Measurements from ENCODE around the gene MAPKAPK3. TPM values are rescaled to one million over a fixed set of nuclear protein-coding genes. Genes with fewer than 3 reads are reported as not detected.

MAPKAPK3 gene
- total and polyA plus RNA-seq, 2 experiments from 2014 or later, result 40.5 to 43.1 TPM

GRCh38 chr3:50656417-50657195 is 39.7 kb downstream of the MAPKAPK3 start:
- no peaks in the 10 kb centered on the region for H3K9me2 ChIP-seq (replicated peaks; ENCODE audit: insufficient read depth)
- H3K79me2 ChIP-seq, result no peaks in the 10 kb centered on the region
- no peaks in the 10 kb centered on the region for H3K27me3 ChIP-seq
- H3K4me1 ChIP-seq (ENCODE audit: insufficient read depth), result no peaks in the 10 kb centered on the region
- no peak overlapping the region for H2AFZ ChIP-seq
- H3K4me3 ChIP-seq, result no peak overlapping the region
- H4K20me1 ChIP-seq (ENCODE audit: insufficient read depth, poor library complexity, severe bottlenecking), result no peaks in the 10 kb centered on the region
- no peak for TF ChIP-seq EZH2 (IDR thresholded peaks at IDR 0.05; ENCODE audit: borderline replicate concordance)
- TF ChIP-seq CTCF (IDR thresholded peaks at IDR 0.05; ENCODE audit: poor library complexity), result no peak
- TF ChIP-seq EZH2phosphoT487 (IDR thresholded peaks at IDR 0.05; ENCODE audit: low read depth, severe bottlenecking, unreplicated experiment), result no peak
- no peak overlapping the region for H3K4me2 ChIP-seq
- WGBS (ENCODE audit: low lambda C conversion rate, missing lambda C conversion rate), result 52% methylated on average over 8 of the region's 8 CpGs
- H3K27ac ChIP-seq, result no peak overlapping the region
- H3K9me3 ChIP-seq (ENCODE audit: low read depth), result no peaks in the 10 kb centered on the region
- DNase-seq (ENCODE audit: low spot score), result no peak
- no peaks in the 10 kb centered on the region for H3K36me3 ChIP-seq (replicated peaks; ENCODE audit: insufficient read depth, low read depth)

- H3K27me3 ChIP-seq, result no peaks in the 10 kb centered on the region
- no peak overlapping the region for H3K4me2 ChIP-seq
- H4K20me1 ChIP-seq (ENCODE audit: insufficient read depth, poor library complexity, severe bottlenecking), result no peaks in the 10 kb centered on the region
- TF ChIP-seq EZH2phosphoT487 (IDR thresholded peaks at IDR 0.05; ENCODE audit: low read depth, severe bottlenecking, unreplicated experiment) (no peak), CTCF (IDR thresholded peaks at IDR 0.05; ENCODE audit: poor library complexity) (no peak), EZH2 (IDR thresholded peaks at IDR 0.05; ENCODE audit: borderline replicate concordance) (no peak)
- H3K9me3 ChIP-seq (ENCODE audit: low read depth), result no peaks in the 10 kb centered on the region
- no peak overlapping the region for H2AFZ ChIP-seq
- no peaks in the 10 kb centered on the region for H3K36me3 ChIP-seq (replicated peaks; ENCODE audit: insufficient read depth, low read depth)
- 97% methylated on average over 5 of the region's 5 CpGs for WGBS (ENCODE audit: low lambda C conversion rate, missing lambda C conversion rate)
- H3K27ac ChIP-seq, result no peak overlapping the region
- H3K9me2 ChIP-seq (replicated peaks; ENCODE audit: insufficient read depth), result no peaks in the 10 kb centered on the region
- H3K79me2 ChIP-seq, result no peaks in the 10 kb centered on the region
- no peak for DNase-seq (ENCODE audit: low spot score)
- H3K4me1 ChIP-seq (ENCODE audit: insufficient read depth), result no peaks in the 10 kb centered on the region
- H3K4me3 ChIP-seq, result no peak overlapping the region
These were observed 40.5 kb downstream of the MAPKAPK3 start for GRCh38 chr3:50657407-50657806.

GRCh38 chr3:50657816-50658215 is 40.9 kb downstream of the MAPKAPK3 start:
- Histone ChIP-seq H3K9me2 (replicated peaks; ENCODE audit: insufficient read depth) (no peaks in the 10 kb centered on the region), H3K4me2 (no peak overlapping the region), H3K4me3 (no peak overlapping the region), H3K27ac (no peak overlapping the region), H3K27me3 (no peaks in the 10 kb centered on the region), H3K9me3 (ENCODE audit: low read depth) (no peaks in the 10 kb centered on the region), H3K36me3 (replicated peaks; ENCODE audit: insufficient read depth, low read depth) (no peaks in the 10 kb centered on the region), H3K79me2 (no peaks in the 10 kb centered on the region), H2AFZ (no peak overlapping the region), H3K4me1 (ENCODE audit: insufficient read depth) (no peaks in the 10 kb centered on the region), H4K20me1 (ENCODE audit: insufficient read depth, poor library complexity, severe bottlenecking) (no peaks in the 10 kb centered on the region)
- TF ChIP-seq EZH2 (IDR thresholded peaks at IDR 0.05; ENCODE audit: borderline replicate concordance) (no peak), CTCF (IDR thresholded peaks at IDR 0.05; ENCODE audit: poor library complexity) (no peak), EZH2phosphoT487 (IDR thresholded peaks at IDR 0.05; ENCODE audit: low read depth, severe bottlenecking, unreplicated experiment) (no peak)
- WGBS (ENCODE audit: low lambda C conversion rate, missing lambda C conversion rate), result 92% methylated on average over 3 of the region's 3 CpGs
- no peak for DNase-seq (ENCODE audit: low spot score)

Data from hepatocyte (in vitro differentiated cells).